ENCODE measurements around the gene MITF. TPM values are rescaled to one million over a fixed set of nuclear protein-coding genes. Genes with fewer than 3 reads are reported as not detected.

The MITF gene
- total RNA-seq, 4 donors from 2014 or later = 2.1 to 9.1 (median 4.7) TPM

GRCh38 chr3:69696367-69696766 lies 42.9 kb upstream of the MITF start:
- no peaks in the 10 kb centered on the region for H3K9me3 ChIP-seq
- H3K4me3 ChIP-seq = no peak overlapping the region
- no peak overlapping the region for H3K27ac ChIP-seq
- no peak for TF ChIP-seq CTCF (IDR thresholded peaks at IDR 0.05)
- no peak for TF ChIP-seq POLR2A (IDR thresholded peaks at IDR 0.05)
- DNase-seq = no peak
- H3K4me1 ChIP-seq = no peaks in the 10 kb centered on the region
- H3K27me3 ChIP-seq = no peaks in the 10 kb centered on the region
- H3K36me3 ChIP-seq = no peaks in the 10 kb centered on the region

DNA sequence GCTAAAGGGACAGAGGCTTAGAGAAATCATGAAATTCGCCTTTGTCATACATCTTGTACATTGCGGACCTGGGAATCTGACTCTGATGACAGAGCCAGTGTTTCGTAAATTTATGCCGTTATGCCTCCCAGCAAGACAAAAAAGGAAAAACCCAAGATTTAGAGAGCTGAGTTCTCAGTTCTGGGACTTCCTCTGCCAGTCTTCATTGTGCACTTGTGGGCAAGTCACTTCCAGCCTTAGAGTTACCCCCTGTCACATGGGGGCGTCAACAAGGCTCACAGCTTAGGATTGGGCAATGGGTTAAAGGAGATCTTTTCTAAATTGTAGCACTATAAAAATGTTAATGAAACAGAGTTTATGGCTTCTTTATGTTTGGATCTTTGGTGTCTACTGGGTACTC lies 41.9 kb upstream of the MITF start:
- H3K27me3 ChIP-seq = no peaks in the 10 kb centered on the region
- no peaks in the 10 kb centered on the region for H3K36me3 ChIP-seq
- H3K4me1 ChIP-seq = no peaks in the 10 kb centered on the region
- no peak overlapping the region for H3K4me3 ChIP-seq
- H3K9me3 ChIP-seq = no peaks in the 10 kb centered on the region
- no peak for DNase-seq
- TF ChIP-seq POLR2A (IDR thresholded peaks at IDR 0.05) (no peak), CTCF (IDR thresholded peaks at IDR 0.05) (no peak)
- H3K27ac ChIP-seq = no peak overlapping the region

GRCh38 chr3:69698728-69699127 lies 40.5 kb upstream of the MITF start:
- Histone ChIP-seq H3K27me3 (no peaks in the 10 kb centered on the region), H3K36me3 (no peaks in the 10 kb centered on the region), H3K9me3 (no peaks in the 10 kb centered on the region), H3K4me1 (no peaks in the 10 kb centered on the region), H3K27ac (no peak overlapping the region), H3K4me3 (no peak overlapping the region)
- TF ChIP-seq CTCF (IDR thresholded peaks at IDR 0.05) (no peak), POLR2A (IDR thresholded peaks at IDR 0.05) (no peak)
- DNase-seq = no peak

- Histone ChIP-seq H3K4me1 (no peaks in the 10 kb centered on the region), H3K4me3 (no peak overlapping the region), H3K9me3 (no peaks in the 10 kb centered on the region), H3K27me3 (no peaks in the 10 kb centered on the region), H3K36me3 (no peaks in the 10 kb centered on the region), H3K27ac (no peak overlapping the region)
- no peak for TF ChIP-seq CTCF (IDR thresholded peaks at IDR 0.05)
- TF ChIP-seq POLR2A (IDR thresholded peaks at IDR 0.05) = no peak
- DNase-seq = no peak
These were observed 40.1 kb upstream of the MITF start for GRCh38 chr3:69699183-69699582.

DNA sequence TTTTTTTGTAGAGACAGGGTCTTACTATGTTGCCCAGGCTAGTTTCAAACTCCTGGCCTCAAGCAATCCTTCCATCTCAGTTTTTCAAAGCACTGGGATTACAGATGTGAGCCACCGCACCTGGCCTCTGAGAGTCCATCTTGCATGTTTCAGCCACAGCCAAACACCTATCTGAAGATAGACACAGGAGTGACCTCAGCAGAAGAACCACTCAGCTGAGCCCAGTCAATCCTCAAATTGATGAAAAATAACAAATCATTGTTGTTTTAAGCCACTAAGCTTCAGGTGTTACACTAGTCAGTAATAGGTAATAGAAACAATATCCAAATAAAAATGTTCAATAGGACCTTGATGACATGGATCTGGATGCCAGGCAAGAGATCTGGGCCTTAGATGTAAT lies 38.3 kb upstream of the MITF start:
- TF ChIP-seq POLR2A (IDR thresholded peaks at IDR 0.05) (no peak), CTCF (IDR thresholded peaks at IDR 0.05) (no peak)
- no peak overlapping the region for H3K4me3 ChIP-seq
- H3K27ac ChIP-seq = no peak overlapping the region
- no peak for DNase-seq
- H3K4me1 ChIP-seq = no peaks in the 10 kb centered on the region
- no peaks in the 10 kb centered on the region for H3K36me3 ChIP-seq
- H3K27me3 ChIP-seq = no peaks in the 10 kb centered on the region
- H3K9me3 ChIP-seq = no peaks in the 10 kb centered on the region
